GM19324 (cell line): ENCODE data around the gene TPPP3.

Experiments
- ATAC-seq: cut with Tn5 transposase; IDR thresholded peaks from one replicate; pipeline ENCODE4 v1.9.1; 2021; ENCODE audit warnings: mild to moderate bottlenecking, moderate library complexity; ENCODE audit not compliant: unreplicated experiment, low FRiP score

TPPP3 gene

DNA sequence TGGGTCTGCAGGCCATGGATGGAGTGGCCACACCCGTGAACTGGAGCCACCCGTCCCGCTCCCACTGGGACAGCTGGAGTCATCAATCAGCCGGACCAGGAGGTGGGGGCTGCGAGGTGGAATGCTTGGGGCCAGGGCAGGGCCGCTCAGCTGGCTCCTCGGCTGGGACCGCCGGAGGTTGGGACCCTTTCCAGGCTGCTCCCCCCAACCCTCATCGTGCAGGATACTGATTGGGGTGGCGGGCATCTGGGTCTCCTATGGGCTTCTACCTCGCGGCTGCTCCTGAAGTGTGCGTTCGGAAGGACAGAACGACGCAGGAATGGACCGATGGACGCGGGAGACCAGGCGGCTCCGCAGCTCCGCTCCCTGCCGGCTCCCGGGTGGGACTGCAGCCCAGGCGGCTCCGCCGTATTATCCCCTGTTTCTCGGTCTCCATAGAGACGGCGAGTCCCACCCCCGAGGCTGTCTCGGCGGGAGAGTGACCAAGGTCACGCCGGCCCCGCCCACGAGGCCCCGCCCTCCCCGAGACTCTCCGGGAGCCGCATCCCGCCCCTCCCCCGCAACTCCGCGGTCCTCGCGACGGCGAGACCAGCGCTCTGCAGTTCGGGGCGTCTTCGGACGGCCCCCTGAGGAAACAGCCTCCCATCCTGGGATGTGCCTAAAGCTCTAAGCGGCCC, at the start of gene TPPP3:
TSS of gene TPPP3 (minus strand) at position 388 of the 677 bp plus-strand sequence. CDS start 2,387 bp downstream, outside the sequence.
- ATAC-seq = no peak

DNA sequence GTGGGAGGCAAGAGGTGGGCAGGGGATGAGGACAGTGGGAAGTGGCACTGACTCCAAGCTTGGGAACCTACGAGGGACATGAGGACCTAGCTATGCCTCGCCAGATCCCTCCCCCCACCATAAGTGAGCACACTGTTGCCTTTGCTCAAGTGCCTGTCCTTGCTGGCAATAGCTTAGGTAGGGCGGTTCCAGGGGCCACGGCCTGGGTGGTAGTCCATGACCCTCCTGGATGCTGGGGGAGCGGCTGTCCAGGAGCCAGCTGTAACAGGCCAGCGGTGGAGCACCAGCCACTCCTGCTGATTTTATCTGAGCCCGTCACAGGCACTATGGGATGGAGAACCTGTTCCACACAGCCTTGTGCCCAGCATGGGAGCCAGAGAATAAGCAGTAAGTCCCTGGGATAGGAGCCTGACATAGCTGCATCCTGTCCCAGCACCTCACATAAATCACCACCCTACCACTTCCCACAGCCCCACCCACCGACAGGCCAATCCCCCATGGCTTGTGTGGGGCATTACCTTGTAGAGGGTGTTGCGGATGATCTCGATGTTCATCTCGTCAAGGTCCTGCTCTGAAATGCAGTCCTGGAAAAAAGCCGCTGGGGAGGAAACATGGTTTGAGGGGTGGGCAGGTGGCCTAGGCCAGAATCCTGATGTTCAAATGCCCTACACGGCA, 49.4 kb upstream of the TPPP3 start:
- no peak for ATAC-seq

DNA sequence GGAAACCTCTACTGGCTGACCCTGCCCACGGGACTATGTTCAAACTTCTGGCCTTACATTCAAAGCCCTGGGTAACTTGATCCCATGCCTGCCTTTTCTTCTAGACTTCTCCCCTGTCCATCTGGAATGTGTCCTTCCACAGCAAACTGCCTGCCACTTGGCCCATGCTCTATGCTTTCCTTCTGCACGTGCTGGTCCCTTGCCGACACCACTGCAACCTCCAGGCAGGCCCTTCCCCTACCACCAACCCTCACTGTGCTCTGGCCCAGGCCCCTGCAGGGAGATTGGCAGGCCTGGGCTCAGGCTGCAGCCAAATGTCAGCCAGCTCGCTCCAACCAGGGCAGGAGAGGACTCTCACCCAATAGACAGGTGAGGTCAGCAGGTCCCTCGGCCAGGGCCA, 48.6 kb upstream of the TPPP3 start:
- no peak for ATAC-seq

DNA sequence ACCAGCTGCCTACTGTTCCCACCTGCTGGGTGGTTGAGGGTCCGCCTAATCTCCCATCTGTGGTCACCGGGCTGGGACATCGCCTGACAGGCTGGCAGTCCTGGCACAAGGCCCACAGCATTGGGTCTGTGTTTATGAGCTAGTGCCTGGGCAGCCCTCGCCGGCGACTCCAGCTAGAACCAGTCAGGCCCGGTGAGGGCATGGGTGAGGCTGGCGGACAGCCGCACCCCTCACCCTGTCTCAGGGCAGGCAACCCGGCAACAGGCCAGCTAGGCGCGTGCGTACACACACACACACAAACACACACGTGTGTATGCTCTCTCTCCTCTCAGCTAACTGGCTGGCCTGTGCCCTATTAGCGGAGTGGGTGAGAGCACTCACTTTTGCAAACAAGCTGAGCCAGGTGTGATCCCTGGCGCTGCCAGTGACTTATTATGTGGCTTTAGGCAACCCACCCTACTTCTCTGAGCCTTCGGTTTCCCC, 48.0 kb upstream of the TPPP3 start:
- ATAC-seq = no peak

DNA sequence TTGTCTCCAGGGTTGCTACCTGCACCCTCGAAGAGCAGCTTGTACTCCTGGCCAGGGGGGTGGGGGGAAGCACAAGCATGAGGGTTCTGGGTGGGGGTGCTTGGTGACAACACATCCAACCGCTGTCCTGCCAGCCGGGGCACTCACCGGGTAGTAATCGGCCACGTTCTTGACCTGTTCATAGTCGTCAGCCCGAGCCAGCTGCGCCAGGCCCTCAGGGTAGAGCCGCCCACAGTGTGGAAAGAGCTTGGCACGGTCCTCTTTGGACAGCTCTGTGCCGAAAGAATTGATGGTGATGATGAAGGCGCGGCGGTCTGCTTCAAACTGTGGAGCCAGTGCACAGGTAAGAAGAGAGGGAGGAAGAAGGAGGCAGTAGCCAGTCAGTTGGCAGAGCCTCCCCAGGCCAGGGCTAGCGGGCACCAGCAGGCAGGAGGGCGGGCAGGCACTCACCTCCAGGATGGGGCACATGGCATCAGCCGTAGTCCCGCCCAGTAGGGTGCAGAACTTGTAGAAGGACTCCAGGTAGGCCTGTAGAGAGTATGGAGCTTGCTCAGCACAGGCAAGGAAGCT, 45.6 kb upstream of the TPPP3 start:
- no peak for ATAC-seq

DNA sequence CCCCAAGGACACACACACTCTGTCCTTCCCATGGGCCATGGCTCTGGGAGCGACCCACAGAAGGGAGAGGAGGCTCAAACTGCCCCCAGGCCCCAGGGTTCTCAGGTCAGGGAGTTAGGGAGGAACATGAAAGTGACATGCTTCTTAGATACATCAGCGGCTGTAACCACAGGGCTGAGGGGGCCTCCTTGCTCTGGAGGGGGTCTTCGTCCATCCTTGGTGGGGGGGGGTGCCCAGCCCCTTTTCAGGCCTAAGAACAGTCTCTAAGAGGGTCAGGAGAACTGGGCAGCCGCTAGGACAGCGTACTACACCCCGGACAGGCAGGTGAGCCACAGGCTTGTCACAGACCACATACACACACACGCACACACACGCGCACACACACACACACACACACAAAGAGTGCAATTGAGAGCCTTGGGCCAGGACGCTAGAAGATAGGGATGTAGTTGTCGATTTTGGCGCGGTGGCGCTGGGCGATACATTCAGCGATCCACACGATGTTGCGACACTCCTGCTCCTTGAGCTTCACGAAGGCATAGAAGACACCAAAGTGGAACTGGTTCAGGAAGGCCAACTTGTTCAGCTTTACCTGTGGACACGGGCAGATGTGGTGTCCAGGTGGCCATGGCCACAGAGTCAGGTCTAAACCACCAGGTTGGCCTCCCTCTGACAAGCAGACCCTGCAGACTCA, 44.9 kb upstream of the TPPP3 start:
- ATAC-seq = no peak

DNA sequence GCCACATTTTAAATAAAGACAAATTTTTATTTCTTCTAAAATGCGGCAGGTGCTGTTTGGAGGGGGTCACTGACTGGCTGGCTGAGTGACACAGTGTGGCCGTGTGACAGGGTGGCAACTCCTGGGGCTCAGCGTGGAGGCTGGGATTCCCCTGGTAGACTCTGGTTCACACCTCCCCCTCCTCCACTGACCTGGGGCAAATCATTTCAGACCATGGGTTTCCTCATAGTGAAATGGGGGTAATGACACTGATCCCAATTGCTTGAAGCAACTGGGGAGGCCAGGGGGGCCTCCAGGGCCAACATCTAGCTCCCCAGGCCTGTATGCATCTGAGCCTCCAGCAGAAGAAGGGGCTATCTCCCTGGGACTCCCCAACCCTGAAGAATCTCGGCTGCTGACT, 44.2 kb upstream of the TPPP3 start:
- no peak for ATAC-seq

DNA sequence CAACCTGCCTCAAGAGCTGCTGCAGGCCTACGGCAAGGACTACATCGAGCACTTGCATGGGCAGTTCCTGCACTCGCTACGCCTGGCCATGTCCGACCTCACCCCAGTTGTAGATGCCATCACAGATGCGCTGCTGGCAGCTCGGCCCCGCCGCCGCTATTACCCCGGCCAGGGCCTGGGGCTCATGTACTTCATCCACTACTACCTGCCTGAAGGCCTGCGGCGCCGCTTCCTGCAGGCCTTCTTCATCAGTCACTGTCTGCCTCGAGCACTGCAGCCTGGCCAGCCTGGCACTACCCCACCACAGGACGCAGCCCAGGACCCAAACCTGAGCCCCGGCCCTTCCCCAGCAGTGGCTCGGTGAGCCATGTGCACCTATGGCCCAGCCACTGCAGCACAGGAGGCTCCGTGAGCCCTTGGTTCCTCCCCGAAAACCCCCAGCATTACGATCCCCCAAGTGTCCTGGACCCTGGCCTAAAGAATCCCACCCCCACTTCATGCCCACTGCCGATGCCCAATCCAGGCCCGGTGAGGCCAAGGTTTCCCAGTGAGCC, 43.4 kb upstream of the TPPP3 start:
- ATAC-seq = no peak

DNA sequence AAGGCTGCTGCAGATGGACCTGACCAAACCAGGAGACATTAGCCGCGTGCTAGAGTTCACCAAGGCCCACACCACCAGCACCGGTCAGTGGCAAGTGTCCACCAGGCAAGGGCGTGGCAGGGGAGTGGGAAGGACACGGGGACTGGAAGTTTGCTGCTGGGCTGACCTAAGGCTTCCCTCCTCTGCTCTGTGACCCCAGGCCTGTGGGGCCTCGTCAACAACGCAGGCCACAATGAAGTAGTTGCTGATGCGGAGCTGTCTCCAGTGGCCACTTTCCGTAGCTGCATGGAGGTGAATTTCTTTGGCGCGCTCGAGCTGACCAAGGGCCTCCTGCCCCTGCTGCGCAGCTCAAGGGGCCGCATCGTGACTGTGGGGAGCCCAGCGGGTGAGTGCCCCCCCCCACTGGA, 42.5 kb upstream of the TPPP3 start:
- no peak for ATAC-seq

DNA sequence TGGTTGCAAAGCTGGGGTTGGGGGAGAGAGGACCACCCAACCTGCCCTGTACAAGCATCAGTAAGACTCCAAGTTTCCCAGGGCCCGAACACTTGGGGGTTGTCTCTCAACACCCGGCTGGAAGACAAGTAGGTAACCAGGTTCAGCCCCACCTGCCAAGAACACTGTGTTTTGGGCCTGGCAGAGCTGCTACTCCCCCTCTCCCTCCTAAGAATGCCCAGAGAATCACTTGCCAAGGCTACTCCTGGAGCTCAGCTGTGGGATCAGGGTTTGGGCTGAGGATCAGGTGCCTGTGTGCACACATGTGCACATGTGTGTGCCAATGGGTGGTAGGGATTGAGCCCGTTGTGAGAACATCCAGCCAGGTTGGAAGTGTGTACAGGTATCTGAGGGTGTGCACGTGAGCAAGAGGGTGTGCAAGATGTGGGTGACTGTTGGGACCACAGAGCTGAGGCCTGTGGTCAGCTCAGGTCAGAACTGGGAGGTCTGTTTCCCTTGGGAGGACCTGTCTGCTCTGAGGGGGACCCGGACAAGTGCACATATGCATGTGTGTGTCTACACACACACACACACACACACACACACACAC, 39.9 kb upstream of the TPPP3 start:
- no peak for ATAC-seq

DNA sequence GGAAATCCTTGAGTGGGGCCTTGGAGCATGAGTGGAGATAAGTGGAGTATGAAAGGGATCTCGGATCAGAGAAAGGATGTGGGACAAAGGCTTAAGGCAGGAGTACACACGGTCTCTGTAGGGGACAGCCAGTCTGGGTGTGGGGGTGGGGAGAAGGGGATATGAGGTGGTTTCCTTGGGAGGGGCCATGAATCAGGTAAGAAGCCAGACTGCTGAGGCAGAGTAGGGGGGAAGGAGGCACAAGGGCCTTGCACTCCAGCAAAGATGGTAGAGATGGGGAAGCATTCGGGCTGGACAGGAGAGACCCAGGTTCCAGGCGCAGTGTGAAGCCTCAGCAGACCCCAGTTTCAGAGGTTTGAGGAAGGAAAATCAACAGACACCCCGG, 39.2 kb upstream of the TPPP3 start:
- no peak for ATAC-seq

DNA sequence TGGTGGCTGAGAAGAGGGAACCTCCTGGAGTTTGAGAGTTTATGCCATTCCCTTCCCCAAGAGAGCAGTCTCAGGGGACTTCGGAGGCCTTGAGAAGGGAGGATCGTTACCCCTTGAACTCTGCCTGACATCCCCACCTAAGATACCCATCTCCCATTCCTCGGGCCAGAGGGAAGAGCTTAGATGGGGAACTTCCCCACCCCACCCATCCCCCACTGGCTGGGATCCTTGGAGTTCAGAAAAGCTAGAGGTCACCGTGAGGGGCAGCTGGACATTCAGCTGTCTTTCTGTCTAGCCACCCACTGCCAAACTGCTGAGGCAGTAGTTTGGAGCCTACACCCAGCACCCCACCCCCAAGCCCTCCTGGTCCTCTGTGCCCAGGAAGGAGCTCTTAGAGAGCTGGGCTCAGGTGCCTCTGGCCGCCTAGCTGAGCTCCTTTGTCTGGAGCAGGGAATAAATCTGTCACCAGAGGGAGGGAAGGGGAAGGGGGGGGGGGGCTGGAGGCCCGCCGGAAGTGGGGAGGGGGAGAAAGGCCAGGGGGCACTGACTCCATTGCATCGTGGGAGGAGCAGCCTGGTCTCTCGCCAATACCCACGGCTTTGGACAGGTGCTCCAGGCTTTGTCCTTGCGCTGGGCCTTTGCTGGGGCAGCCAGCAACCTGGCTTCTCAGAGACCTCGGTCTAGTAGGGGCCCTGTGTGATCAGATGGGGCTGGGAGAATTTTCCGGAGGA, 38.6 kb upstream of the TPPP3 start:
- ATAC-seq = no peak

DNA sequence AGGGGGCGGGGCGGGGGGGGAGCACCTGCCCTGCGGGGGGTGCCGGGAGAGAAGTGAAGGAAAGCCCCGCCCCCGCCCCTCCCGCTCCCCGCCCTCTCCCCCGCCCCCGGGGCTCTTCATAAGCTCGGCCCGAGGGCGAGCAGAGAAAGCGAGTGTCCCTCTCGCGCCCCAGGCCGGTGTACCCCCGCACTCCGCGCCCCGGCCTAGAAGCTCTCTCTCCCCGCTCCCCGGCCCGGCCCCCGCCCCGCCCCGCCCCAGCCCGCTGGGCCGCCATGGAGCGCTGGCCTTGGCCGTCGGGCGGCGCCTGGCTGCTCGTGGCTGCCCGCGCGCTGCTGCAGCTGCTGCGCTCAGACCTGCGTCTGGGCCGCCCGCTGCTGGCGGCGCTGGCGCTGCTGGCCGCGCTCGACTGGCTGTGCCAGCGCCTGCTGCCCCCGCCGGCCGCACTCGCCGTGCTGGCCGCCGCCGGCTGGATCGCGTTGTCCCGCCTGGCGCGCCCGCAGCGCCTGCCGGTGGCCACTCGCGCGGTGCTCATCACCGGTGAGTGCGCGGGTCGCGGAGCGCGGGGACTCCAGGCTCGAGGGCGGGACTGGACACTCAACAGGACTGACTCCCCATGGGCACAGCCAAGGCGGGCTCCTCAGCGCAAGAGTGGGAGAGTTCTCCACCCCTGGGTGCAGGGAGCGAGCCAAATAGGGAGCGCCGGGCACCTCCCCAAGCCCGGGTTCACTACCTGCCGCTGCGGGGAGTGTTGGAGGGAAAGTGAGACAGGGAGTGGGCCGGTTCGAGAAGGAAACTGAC, 37.9 kb upstream of the TPPP3 start, which contains the start of gene HSD11B2:
TSS of gene HSD11B2 (plus strand) at position 145 of the 798 bp plus-strand sequence. CDS start at position 273, 128 bp downstream.
- no peak for ATAC-seq

DNA sequence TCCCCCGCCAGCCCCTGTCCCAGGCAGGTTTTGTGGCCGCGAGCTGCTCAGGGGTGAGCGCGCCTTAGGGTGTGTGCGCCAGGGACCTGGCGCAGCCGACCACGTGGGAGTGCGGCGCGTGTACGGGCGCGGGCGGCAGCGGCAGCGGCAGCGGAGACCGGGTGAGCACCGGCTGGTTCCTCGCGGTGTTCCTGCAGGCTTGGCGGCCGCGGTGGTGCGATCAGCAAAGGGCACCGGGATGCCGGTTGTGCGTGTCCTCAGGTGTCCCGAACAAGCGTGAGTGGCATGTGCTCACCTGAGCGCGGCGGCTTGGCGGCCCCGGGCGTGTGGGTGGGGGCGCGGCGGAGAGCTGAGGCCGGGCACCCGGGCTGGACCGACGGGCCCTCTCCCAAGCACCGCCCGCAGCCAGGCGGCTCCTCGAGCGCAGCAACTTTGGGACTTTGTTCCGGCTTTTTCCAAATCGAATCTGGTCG, 37.2 kb upstream of the TPPP3 start:
- no peak for ATAC-seq

DNA sequence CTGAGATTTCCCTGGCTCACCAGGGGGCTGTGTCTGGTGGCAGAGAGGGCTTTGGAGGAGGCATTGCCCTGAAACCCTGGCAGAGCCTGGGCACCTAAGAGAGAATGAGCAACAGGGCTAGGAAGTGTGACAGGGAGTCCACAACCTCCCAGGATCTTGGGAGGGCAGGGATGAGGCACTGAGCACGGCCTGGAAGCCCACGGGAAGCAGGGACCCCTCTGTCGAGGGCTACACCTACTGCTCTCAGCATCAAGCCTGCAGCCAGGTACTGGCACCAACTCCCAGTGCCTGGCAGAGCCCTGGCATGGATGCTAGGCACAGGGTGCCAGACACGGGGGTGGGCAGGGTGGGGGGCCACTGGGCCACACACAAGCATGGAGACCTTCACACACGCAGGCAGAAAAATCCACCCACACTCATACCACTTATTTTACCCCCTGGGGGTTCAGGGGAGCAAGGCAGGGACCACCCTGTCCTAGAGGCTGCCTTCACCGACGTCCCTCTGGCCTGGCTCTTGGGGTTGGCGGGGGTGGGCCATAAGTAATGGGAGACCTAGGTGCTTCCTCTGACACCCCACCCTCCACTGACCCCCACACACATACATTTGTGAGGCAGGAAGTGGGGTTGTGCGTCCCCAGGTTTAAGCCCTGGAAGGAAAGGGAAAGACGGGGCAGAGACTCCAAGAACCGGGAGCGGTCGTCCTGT, 36.7 kb upstream of the TPPP3 start:
- no peak for ATAC-seq

DNA sequence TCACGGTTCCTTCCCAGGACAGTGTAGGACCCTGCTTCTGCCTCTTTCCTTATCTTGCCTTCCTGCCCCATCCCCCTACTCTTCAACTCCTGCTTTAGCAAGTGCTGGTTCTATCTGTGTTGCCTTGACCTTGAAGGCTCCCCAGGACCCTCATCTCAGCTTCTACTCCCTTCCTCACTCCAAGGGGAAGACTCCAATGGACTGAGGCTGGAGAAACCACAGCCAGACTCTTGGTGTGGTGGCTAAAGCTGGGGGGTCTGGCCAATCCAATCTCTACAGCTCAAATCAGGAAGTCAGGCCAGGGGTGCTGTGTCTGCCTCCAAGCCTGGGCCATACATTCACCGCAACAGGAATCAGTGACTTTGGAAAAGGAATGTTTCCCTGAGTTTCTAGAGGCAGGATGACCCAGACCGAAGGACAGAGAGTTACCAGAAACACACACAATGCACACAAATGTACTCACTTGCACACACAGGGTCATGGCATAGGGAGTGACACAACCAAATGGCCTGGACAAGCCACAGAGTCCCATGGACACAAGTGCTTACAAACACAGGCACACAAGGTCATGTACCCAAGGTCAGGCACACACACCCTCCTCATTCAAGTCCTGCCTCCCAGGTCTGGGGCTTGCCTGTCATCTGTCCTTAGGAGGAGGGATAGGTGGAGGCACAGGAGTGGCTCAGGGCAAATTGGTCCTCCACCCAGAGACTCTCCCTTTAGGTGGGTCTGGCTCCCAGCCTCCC, 35.9 kb upstream of the TPPP3 start:
- ATAC-seq = no peak

DNA sequence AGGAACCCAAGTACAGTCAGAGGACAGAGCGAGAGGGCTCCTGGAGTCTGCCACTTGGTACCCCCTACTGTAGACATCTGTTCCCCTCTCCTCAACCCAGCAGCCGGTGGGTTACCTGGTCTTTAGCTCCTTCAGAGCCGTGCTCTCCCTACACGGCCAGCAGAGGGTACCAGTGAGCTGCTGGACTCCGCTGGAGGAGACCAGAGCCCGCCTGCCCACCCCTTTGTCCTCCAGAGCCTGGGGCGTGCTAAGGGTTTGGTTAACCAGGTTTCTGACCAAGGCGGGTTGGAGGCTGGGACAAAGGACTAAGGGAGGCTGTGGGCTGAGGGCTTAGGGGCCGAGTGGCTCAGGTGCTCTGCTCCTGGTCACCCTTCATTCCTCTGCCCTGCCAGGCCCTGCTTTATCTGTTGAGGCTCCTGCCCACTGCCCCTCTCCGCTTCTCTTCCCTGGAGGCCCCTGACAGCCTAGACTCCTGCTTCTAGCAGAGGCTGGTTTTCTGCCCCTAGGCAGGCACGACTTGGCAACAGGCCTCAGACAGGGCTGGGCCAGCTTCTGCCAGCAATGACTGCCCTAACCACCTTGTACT, 34.9 kb upstream of the TPPP3 start:
- no peak for ATAC-seq
